Measurements from ENCODE around the gene RNF8. TPM values are rescaled to one million over a fixed set of nuclear protein-coding genes. Genes with fewer than 3 reads are reported as not detected.
"Not testable (repeated sequence)": the region's sequence is repeated elsewhere in the genome, so short reads cannot be mapped to it uniquely, and the experiment has no call there.

Gene RNF8
- total and polyA plus RNA-seq, 10 donors = 8.0 to 15.6 (median 13.1) TPM

- no peaks in the 10 kb centered on the region for H3K9me3 ChIP-seq
- TF ChIP-seq POLR2AphosphoS5 (IDR thresholded peaks at IDR 0.05) (no peak), CTCF (IDR thresholded peaks at IDR 0.05 in 8 of 11, conservative IDR thresholded peaks at IDR 0.05 in 3 of 11) (no peak), POLR2A (IDR thresholded peaks at IDR 0.05) (no peak)
- intact Hi-C loops (cut with DNase I; ENCODE audit: low total_unique reads) = loop anchor here (5.0 kb wide), 1 partner anchor 368 kb away; no protein-coding TSS in a partner anchor
- peaks cover 0 to 63% (median 33%) of the 10 kb centered on the region in 6 donors for H3K36me3 ChIP-seq
- no peak overlapping the region for H3K4me3 ChIP-seq
- DNase-seq = no peak
- no peak overlapping the region for H3K27ac ChIP-seq
- H3K4me1 ChIP-seq = peaks cover 0 to 5% (median 0%) of the 10 kb centered on the region in 6 donors
- H3K27me3 ChIP-seq (replicated peaks in 1 of 7) = no peaks in the 10 kb centered on the region
- 65 to 86% (median 69%) methylated on average over 4 of the region's 4 CpGs for WGBS, 5 donors
Measured at GRCh38 chr6:37324131-37325033, 29.4 kb upstream of the RNF8 start.

- peaks cover 0 to 57% (median 26%) of the 10 kb centered on the region in 6 donors for H3K36me3 ChIP-seq
- DNase-seq; H3K27ac ChIP-seq; intact Hi-C loops (cut with DNase I; ENCODE audit: low total_unique reads); H3K9me3 ChIP-seq; H3K4me3 ChIP-seq; H3K4me1 ChIP-seq; H3K27me3 ChIP-seq (replicated peaks in 1 of 7): not testable (repeated sequence)
- 90 to 96% (median 92%) methylated on average over 10 of the region's 10 CpGs for WGBS, 5 donors
Measured at GRCh38 chr6:37330345-37330744, 23.4 kb upstream of the RNF8 start.

GRCh38 chr6:37331047-37331446 lies 22.7 kb upstream of the RNF8 start:
- Histone ChIP-seq H3K4me3 (no peak overlapping the region), H3K27ac (no peak overlapping the region), H3K36me3 (peaks cover 0 to 57% (median 26%) of the 10 kb centered on the region in 6 donors), H3K4me1 (no peaks in the 10 kb centered on the region), H3K9me3 (no peaks in the 10 kb centered on the region), H3K27me3 (replicated peaks in 1 of 7) (no peaks in the 10 kb centered on the region)
- 95 to 99% (median 97%) methylated on average over 13 of the region's 13 CpGs for WGBS, 5 donors
- no peak for DNase-seq
- TF ChIP-seq CTCF (IDR thresholded peaks at IDR 0.05 in 8 of 11, conservative IDR thresholded peaks at IDR 0.05 in 3 of 11) (no peak), POLR2AphosphoS5 (IDR thresholded peaks at IDR 0.05) (no peak), POLR2A (IDR thresholded peaks at IDR 0.05) (no peak)
- intact Hi-C loops (cut with DNase I; ENCODE audit: low total_unique reads) = no loop called here

GRCh38 chr6:37332894-37333293 lies 20.9 kb upstream of the RNF8 start:
- no peak overlapping the region for H3K27ac ChIP-seq
- intact Hi-C loops (cut with DNase I; ENCODE audit: low total_unique reads) = no loop called here
- no peaks in the 10 kb centered on the region for H3K27me3 ChIP-seq (replicated peaks in 1 of 7)
- no peaks in the 10 kb centered on the region for H3K4me1 ChIP-seq
- TF ChIP-seq POLR2AphosphoS5 (IDR thresholded peaks at IDR 0.05) (no peak), CTCF (IDR thresholded peaks at IDR 0.05 in 8 of 11, conservative IDR thresholded peaks at IDR 0.05 in 3 of 11) (no peak), POLR2A (IDR thresholded peaks at IDR 0.05) (no peak)
- no peak for DNase-seq
- H3K4me3 ChIP-seq = no peak overlapping the region
- H3K9me3 ChIP-seq = no peaks in the 10 kb centered on the region
- H3K36me3 ChIP-seq = peaks cover 0 to 57% (median 26%) of the 10 kb centered on the region in 6 donors
- 85 to 95% (median 88%) methylated on average over 1 of the region's 1 CpG for WGBS, 5 donors
